SK-N-MC (cell line): ENCODE results near the gene DUS1L.

Source experiments
- DNase-seq: peaks from one replicate; pipeline ENCODE4 v3.0.0-alpha.2; 2011; ENCODE audit warnings: low read depth, low spot score
- H3K27ac ChIP-seq: fragments of 200-600 bp; sonication (generic); 2 replicates; pipeline ENCODE4 v1.5.1; 2016; ENCODE audit warnings: mixed run types
- H3K36me3 ChIP-seq: fragments of 200-600 bp; sonication (generic); 2 replicates; pipeline ENCODE4 v1.6.1; 2017; ENCODE audit warnings: antibody characterized with exemption, low read length, mixed read lengths; ENCODE audit not compliant: insufficient read depth
- H3K4me3 ChIP-seq: fragments of 200-600 bp; sonication (generic); 2 replicates; pipeline ENCODE4 v1.5.1; 2016
- H3K9ac ChIP-seq: fragments of 200-600 bp; sonication (generic); 2 replicates; pipeline ENCODE4 v1.8.0; 2017; ENCODE audit warnings: mixed run types, mixed read lengths; ENCODE audit not compliant: insufficient read length
- H3K9me3 ChIP-seq: fragments of 200-600 bp; sonication (generic); 2 replicates; pipeline ENCODE4 v1.6.1; 2017; ENCODE audit warnings: low read depth, mild to moderate bottlenecking, antibody characterized with exemption, low read length, moderate library complexity, mixed read lengths
- EZH2 ChIP-seq: fragments of 200-600 bp; sonication (generic); IDR thresholded peaks from one replicate; pipeline ENCODE4 v1.6.1; 2017; ENCODE audit warnings: antibody characterized with exemption
- FOXP2 ChIP-seq: optimal IDR thresholded peaks from 2 replicates; pipeline ENCODE3; 2011; ENCODE audit warnings: mild to moderate bottlenecking, moderate library complexity; ENCODE audit not compliant: insufficient read depth; ENCODE audit errors: extremely low read length, control extremely low read depth
- POLR2AphosphoS5 ChIP-seq: IDR thresholded peaks from 2 replicates; pipeline ENCODE4 v1.6.1; 2012; ENCODE audit warnings: mild to moderate bottlenecking, low read depth, low read length, borderline replicate concordance

DUS1L gene

DNA sequence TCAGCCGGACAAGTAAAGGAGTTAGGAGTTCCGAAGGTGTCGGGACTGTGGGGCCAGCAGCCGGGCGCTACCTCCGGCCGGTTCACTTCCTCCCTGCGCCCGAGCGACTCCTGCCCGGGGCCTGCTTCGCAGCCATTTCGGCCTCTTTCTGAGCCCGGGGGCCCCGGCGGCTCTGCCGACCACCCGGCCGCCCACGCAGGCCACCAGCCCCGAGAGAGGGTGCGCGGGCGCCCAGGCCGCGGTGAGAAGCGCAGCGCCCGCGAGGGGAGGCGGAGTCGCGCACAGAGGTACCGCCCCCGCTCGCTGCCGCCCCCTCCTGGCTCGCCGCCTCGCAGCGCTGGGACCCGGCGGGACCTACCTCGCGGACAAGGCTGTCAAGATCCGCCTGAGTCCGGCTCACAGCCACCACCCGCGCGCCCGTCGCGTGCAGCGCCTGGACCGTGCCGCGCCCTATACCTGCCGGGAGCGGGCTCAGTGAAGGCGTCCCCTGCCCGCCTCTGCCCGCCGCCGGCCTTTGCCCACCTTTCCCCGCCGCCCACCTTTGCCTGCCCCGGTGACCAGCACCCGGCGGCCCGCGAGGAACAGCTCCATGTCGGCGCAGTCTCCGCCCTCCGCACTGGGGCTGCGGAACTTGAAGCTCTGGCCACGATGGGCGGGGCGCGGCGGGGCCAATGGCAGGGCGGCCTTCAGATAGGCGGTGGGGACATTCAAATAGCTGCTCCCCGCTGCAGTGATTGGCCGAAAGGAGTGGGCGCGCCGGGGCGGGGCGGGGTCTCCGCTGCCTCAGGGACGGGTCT, 28.3 kb downstream of the DUS1L start, which contains the start of gene DCXR:
Gene DCXR, minus strand, starts transcription at position 606 of the 797 bp plus-strand sequence. Its CDS starts 15 bp downstream, at position 591.
- TF ChIP-seq FOXP2, result no peak
- TF ChIP-seq EZH2, result no peak
- TF ChIP-seq POLR2AphosphoS5, result peak; percentile 93
- peak within 1 kb of the TSS; percentile 91 for H3K9ac ChIP-seq
- peak; percentile 62 for DNase-seq
- H3K9me3 ChIP-seq, result no peaks in the 10 kb centered on the region
- no peaks in the 10 kb centered on the region for H3K36me3 ChIP-seq
- peak within 1 kb of the TSS; percentile 85 for H3K27ac ChIP-seq
- H3K4me3 ChIP-seq, result peak within 1 kb of the TSS; percentile 95

DNA sequence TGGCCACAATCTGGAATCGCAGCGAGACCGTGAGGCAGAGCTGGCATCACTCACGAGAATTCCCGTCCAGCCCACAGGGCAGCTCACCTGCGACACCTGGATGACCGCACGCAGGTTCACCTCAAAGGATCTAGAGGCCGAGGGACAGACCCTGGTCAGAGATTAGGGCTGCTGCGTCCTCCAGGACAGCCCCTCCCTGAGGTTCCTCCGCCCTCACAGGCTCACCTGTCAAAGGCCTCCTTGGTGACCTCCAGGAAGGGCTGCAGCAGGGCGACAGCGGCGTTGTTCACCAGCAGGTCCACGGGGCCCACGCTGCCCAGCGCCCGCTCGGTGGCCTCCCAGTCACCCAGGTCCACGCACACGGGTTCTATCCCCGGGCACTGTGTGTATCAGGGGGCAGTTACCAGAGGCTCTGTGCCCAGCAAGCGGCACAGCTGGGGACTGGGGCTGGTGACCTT, 28.9 kb downstream of the DUS1L start:
- Histone ChIP-seq H3K9me3 (no peaks in the 10 kb centered on the region), H3K9ac (peak overlapping the region; percentile 91), H3K27ac (no peak overlapping the region), H3K36me3 (no peaks in the 10 kb centered on the region), H3K4me3 (peak overlapping the region; percentile 95)
- TF ChIP-seq FOXP2 (no peak), EZH2 (no peak), POLR2AphosphoS5 (no peak)
- no peak for DNase-seq

- no peak for DNase-seq
- Histone ChIP-seq H3K36me3 (no peaks in the 10 kb centered on the region), H3K4me3 (peak overlapping the region; percentile 95), H3K9ac (peak overlapping the region; percentile 91), H3K9me3 (no peaks in the 10 kb centered on the region), H3K27ac (no peak overlapping the region)
- no peak for TF ChIP-seq EZH2
- no peak for TF ChIP-seq POLR2AphosphoS5
- no peak for TF ChIP-seq FOXP2
These were observed 29.5 kb downstream of the DUS1L start for GRCh38 chr17:82035956-82036633.

DNA sequence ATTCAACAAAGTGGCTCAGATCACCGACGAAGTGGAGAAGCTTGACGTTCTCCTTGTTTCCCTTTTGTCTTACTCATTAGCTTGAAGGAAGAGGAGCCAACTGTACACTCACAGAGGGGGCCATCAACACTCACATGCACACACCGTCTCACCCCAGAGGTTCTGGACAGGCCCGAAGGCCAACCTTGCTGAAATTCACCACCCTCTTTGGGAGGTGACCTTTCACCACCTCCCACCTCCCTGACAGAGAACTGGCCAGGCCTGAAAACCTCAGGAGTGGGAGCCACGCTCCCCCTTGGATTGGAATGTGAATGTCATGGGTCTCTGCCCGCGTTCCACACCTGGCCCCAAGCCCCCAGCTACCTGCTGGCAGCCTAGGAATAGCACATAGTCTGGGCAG, 30.1 kb downstream of the DUS1L start:
- no peaks in the 10 kb centered on the region for H3K9me3 ChIP-seq
- no peak overlapping the region for H3K9ac ChIP-seq
- peak overlapping the region; percentile 34; the same call in 1 of the 2 replicates for H3K27ac ChIP-seq
- no peaks in the 10 kb centered on the region for H3K36me3 ChIP-seq
- no peak overlapping the region for H3K4me3 ChIP-seq
- no peak for TF ChIP-seq POLR2AphosphoS5
- no peak for DNase-seq

DNA sequence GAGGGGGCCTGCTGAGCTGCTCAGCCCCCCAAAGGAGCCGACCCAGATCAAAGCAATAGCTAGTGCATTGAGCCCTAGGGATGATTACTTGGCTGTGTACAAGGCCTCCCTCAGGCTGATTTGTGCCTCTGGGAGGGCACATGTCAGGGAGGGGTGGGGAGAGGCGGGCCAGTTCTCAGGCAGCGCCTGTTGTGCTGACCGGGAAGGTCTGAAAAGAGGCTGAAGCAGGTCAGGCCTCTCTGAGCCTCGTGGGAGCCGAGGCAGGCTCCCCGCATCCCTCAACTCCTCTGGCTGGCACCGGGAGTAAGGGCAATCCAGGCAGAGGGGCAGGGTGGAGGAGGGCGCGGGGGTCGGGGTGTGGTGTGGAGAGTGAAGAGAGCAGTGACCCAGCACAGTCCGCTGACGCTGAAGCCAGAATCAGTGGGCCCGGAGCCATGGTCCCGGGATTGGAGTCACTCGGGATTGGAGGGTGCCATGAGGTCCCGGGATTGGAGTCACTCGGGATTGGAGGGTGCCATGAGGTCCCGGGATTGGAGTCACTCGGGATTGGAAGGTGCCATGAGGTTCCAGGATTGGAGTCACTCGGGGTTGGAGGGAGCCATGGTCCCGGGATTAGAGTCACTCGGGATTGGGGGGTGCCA, 31.1 kb downstream of the DUS1L start:
- H3K27ac ChIP-seq, result peak overlapping the region; percentile 34; the same call in 1 of the 2 replicates

DNA sequence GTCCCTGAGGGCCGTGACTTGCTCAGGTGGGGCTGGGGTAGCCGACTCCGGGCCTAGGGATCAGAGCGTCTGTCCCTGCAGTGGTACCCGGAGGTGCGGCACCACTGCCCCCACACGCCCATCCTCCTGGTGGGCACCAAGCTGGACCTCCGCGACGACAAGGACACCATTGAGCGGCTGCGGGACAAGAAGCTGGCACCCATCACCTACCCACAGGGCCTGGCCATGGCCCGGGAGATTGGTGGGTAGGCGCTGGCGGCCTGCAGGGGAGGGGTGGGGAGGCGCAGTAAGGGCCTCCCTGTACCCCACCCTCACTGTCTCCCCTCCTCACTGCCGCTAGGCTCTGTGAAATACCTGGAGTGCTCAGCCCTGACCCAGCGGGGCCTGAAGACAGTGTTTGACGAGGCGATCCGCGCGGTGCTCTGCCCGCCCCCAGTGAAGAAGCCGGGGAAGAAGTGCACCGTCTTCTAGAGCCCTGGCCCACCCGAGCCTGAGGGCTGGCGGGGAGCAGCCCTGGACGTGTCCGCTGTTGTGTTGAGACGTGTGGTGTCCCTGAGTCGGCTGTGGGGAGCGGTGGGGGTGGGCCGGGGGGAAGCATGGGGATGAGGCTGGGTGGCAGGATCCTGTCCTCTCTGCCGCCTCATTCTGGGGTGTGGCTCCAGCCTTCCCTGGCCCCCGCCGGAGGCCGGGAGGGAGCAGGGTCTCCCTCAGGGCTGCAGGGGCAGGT, 32.1 kb downstream of the DUS1L start:
- TF ChIP-seq FOXP2 (no peak), EZH2 (no peak), POLR2AphosphoS5 (no peak)
- H3K9me3 ChIP-seq, result no peaks in the 10 kb centered on the region
- H3K36me3 ChIP-seq, result no peaks in the 10 kb centered on the region
- H3K4me3 ChIP-seq, result no peak overlapping the region
- no peak overlapping the region for H3K27ac ChIP-seq
- no peak for DNase-seq
- H3K9ac ChIP-seq, result no peak overlapping the region

More for the DNA sequence above, 31.1 kb downstream of the DUS1L start:
- TF ChIP-seq POLR2AphosphoS5 (no peak), FOXP2 (no peak)
- Histone ChIP-seq H3K4me3 (no peak overlapping the region), H3K36me3 (no peaks in the 10 kb centered on the region), H3K9me3 (no peaks in the 10 kb centered on the region), H3K9ac (no peak overlapping the region)
- DNase-seq, result no peak

- Histone ChIP-seq H3K9ac (peak overlapping the region; percentile 76), H3K27ac (no peak overlapping the region), H3K4me3 (peak overlapping the region; percentile 80), H3K9me3 (no peaks in the 10 kb centered on the region), H3K36me3 (no peaks in the 10 kb centered on the region)
- DNase-seq, result no peak
- TF ChIP-seq POLR2AphosphoS5, result no peak; the same call in 1 of the 2 replicates
These were observed 33.5 kb downstream of the DUS1L start for GRCh38 chr17:82031885-82032627.
